Astrocyte (in vitro differentiated cells and primary cell): ENCODE results near the gene C12orf42. TPM values are rescaled to one million over a fixed set of nuclear protein-coding genes. Genes with fewer than 3 reads are reported as not detected.

Experiments used
- DNase-seq: peaks from one replicate; pipeline ENCODE4 v3.0.0-alpha.2; 2010; ENCODE audit warnings: low read depth
- FAIRE-seq: peaks from 2 replicates; lab custom pipeline; 2011; peaks lifted over from hg19 to GRCh38; lab: Jason Lieb, UNC
- H2AFZ ChIP-seq: 2 replicates; pipeline ENCODE4 v1.6.0; 2012; ENCODE audit warnings: low read depth, low read length, inconsistent platforms
- H3K27ac ChIP-seq: 2 replicates; pipeline ENCODE4 v1.5.1; 2011; ENCODE audit warnings: low read depth, low read length, inconsistent platforms
- H3K27me3 ChIP-seq: 2 replicates; pipeline ENCODE4 v1.6.0; 2011; ENCODE audit warnings: low read length, inconsistent platforms; ENCODE audit not compliant: insufficient read depth
- H3K36me3 ChIP-seq: 2 replicates; pipeline ENCODE4 v1.5.1; 2011; ENCODE audit warnings: low read length, inconsistent platforms; ENCODE audit not compliant: insufficient read depth
- H3K4me1 ChIP-seq: 2 replicates; pipeline ENCODE4 v1.5.1; 2011; ENCODE audit warnings: low read length, inconsistent platforms; ENCODE audit not compliant: insufficient read depth
- H3K4me2 ChIP-seq: 2 replicates; pipeline ENCODE4 v1.6.0; 2012; ENCODE audit warnings: low read length, inconsistent platforms
- H3K4me3 ChIP-seq: 2 replicates; pipeline ENCODE4 v1.5.1; 2011; ENCODE audit warnings: low read depth, mild to moderate bottlenecking, low read length, inconsistent platforms; ENCODE audit not compliant: insufficient read depth
- H3K79me2 ChIP-seq: 2 replicates; pipeline ENCODE4 v1.6.0; 2012; ENCODE audit warnings: mild to moderate bottlenecking, low read length, inconsistent platforms; ENCODE audit not compliant: insufficient read depth
- H3K9ac ChIP-seq: 2 replicates; pipeline ENCODE4 v1.6.0; 2012; ENCODE audit warnings: mild to moderate bottlenecking, low read length, inconsistent platforms
- H3K9me3 ChIP-seq: 2 replicates; pipeline ENCODE4 v1.5.1; 2012; ENCODE audit warnings: low read depth, mild to moderate bottlenecking, low read length, inconsistent platforms; ENCODE audit not compliant: insufficient read depth
- H4K20me1 ChIP-seq: 2 replicates; pipeline ENCODE4 v1.6.0; 2012; ENCODE audit warnings: low read length, inconsistent platforms; ENCODE audit not compliant: insufficient read depth
- H3K27ac Mint-ChIP-seq: one replicate; pipeline ENCODE4 v1.8.0; 2021; ENCODE audit warnings: mild to moderate bottlenecking, mixed read lengths; ENCODE audit not compliant: unreplicated experiment
- H3K27me3 Mint-ChIP-seq: one replicate; pipeline ENCODE4 v1.8.0; 2021; ENCODE audit warnings: low read depth, mixed read lengths; ENCODE audit not compliant: unreplicated experiment
- H3K36me3 Mint-ChIP-seq: one replicate; pipeline ENCODE4 v1.8.0; 2021; ENCODE audit warnings: low read depth, mixed read lengths; ENCODE audit not compliant: unreplicated experiment
- H3K4me1 Mint-ChIP-seq: one replicate; pipeline ENCODE4 v1.8.0; 2021; ENCODE audit warnings: low read depth, mixed read lengths; ENCODE audit not compliant: unreplicated experiment
- H3K4me3 Mint-ChIP-seq: one replicate; pipeline ENCODE4 v1.8.0; 2021; ENCODE audit warnings: mild to moderate bottlenecking, moderate library complexity, mixed read lengths; ENCODE audit not compliant: unreplicated experiment
- H3K9me3 Mint-ChIP-seq: one replicate; pipeline ENCODE4 v1.8.0; 2021; ENCODE audit warnings: mild to moderate bottlenecking, mixed read lengths; ENCODE audit not compliant: unreplicated experiment
- EZH2 ChIP-seq: IDR thresholded peaks from 2 replicates; pipeline ENCODE4 v1.6.1; 2012; ENCODE audit warnings: mild to moderate bottlenecking, low read length, inconsistent platforms; ENCODE audit not compliant: insufficient read depth
- total RNA-seq: library from RNA; stranded (reverse); gene quantifications from 2 replicates; pipeline ENCODE4 v1.2.1, GENCODE V29; 2021
- TF ChIP-seq, protein P1 (sequence below): IDR thresholded peaks from 2 replicates; pipeline ENCODE4 v1.5.1; 2011; ENCODE audit warnings: low read depth, mild to moderate bottlenecking, inconsistent platforms, low read length, moderate library complexity; ENCODE audit not compliant: insufficient read depth

Gene C12orf42
- total RNA-seq, 1 donor from 2014 or later: not detected

DNA sequence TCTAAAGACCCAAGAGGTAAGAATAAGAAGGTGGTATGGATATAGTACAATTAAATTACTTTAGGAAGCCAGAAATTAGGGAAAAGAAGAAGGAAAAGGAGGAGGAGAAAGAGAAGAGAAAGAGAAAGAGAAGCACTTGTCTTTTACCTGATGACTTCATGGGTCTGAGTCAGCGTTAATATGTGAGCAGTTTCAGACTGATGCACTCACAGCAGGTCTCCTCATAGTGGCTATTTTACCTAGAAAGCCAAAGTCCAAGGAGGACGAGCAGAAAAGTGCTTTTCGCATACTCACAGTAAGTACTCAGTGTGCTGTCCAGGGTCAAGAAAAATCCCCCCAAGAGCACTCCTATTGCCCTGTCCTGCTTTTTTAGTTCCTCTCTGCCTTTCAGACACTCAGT is 222.1 kb downstream of the C12orf42 start:
- DNase-seq: no peak
- TF ChIP-seq, protein P1, sequence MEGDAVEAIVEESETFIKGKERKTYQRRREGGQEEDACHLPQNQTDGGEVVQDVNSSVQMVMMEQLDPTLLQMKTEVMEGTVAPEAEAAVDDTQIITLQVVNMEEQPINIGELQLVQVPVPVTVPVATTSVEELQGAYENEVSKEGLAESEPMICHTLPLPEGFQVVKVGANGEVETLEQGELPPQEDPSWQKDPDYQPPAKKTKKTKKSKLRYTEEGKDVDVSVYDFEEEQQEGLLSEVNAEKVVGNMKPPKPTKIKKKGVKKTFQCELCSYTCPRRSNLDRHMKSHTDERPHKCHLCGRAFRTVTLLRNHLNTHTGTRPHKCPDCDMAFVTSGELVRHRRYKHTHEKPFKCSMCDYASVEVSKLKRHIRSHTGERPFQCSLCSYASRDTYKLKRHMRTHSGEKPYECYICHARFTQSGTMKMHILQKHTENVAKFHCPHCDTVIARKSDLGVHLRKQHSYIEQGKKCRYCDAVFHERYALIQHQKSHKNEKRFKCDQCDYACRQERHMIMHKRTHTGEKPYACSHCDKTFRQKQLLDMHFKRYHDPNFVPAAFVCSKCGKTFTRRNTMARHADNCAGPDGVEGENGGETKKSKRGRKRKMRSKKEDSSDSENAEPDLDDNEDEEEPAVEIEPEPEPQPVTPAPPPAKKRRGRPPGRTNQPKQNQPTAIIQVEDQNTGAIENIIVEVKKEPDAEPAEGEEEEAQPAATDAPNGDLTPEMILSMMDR: no peak
- no peak for TF ChIP-seq EZH2
- Histone ChIP-seq H3K9ac (no peak overlapping the region), H3K27me3 (no peaks in the 10 kb centered on the region), H3K4me3 (no peak overlapping the region), H3K36me3 (no peaks in the 10 kb centered on the region), H2AFZ (no peak overlapping the region), H4K20me1 (no peaks in the 10 kb centered on the region), H3K27ac (no peak overlapping the region), H3K9me3 (no peaks in the 10 kb centered on the region), H3K4me2 (no peak overlapping the region), H3K4me1 (no peaks in the 10 kb centered on the region), H3K79me2 (no peaks in the 10 kb centered on the region)
- Mint-ChIP-seq H3K9me3 (no peaks in the 10 kb centered on the region), H3K4me1 (peaks cover 21% of the 10 kb centered on the region), H3K27ac (no peak overlapping the region), H3K27me3 (no peaks in the 10 kb centered on the region), H3K4me3 (no peak overlapping the region), H3K36me3 (no peaks in the 10 kb centered on the region)
- no peak for FAIRE-seq

DNA sequence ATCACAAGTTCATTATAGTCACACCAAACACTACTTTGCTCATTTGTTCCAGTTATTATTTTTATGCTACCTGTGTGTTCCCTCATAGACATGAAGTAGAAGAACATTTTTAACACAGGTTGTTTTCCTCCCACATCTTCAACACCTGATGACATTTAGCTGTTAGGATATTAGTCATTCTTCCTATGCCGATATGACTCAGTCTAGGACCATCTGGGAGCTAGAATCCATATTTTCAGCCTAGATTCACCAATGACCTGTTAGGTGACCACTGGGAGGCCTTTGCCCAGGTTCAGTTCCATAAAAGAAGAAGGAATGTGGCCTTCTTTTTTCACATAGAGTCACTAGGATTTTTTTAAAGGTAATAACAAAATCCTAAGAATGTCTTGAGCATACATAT is 222.8 kb downstream of the C12orf42 start:
- Mint-ChIP-seq H3K4me1 (peaks cover 21% of the 10 kb centered on the region), H3K27ac (no peak overlapping the region), H3K27me3 (no peaks in the 10 kb centered on the region), H3K4me3 (no peak overlapping the region), H3K36me3 (no peaks in the 10 kb centered on the region), H3K9me3 (no peaks in the 10 kb centered on the region)
- no peak for FAIRE-seq
- DNase-seq: peak; percentile 1
- no peaks in the 10 kb centered on the region for H4K20me1 ChIP-seq
- H3K27ac ChIP-seq: no peak overlapping the region
- no peak overlapping the region for H3K9ac ChIP-seq
- H3K9me3 ChIP-seq: no peaks in the 10 kb centered on the region
- H2AFZ ChIP-seq: no peak overlapping the region
- H3K4me3 ChIP-seq: no peak overlapping the region
- no peaks in the 10 kb centered on the region for H3K27me3 ChIP-seq
- H3K36me3 ChIP-seq: no peaks in the 10 kb centered on the region
- H3K4me1 ChIP-seq: no peaks in the 10 kb centered on the region
- no peak overlapping the region for H3K4me2 ChIP-seq
- no peaks in the 10 kb centered on the region for H3K79me2 ChIP-seq
- TF ChIP-seq, protein P1: no peak

DNA sequence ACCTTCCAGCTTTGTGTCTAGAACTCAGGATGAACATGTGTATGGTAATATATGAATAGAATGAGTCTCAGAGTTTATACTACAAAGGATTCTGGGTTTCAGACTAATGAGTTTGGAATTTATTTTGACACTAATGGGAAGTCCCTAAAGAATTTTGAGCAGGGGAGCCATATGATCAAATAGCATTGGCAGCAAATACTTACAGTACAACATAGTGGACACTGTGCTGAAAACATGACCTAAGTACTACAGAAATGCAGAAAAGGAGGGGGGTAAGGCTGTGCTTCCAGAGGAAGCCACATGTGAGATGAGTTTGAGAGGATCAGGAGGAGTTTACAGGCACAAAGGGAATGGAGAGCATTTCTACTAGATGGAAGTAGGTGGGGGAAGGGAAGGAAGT is 225.8 kb downstream of the C12orf42 start:
- no peaks in the 10 kb centered on the region for H3K9me3 ChIP-seq
- Mint-ChIP-seq H3K36me3 (no peaks in the 10 kb centered on the region), H3K4me3 (no peak overlapping the region), H3K9me3 (no peaks in the 10 kb centered on the region), H3K27me3 (no peaks in the 10 kb centered on the region), H3K4me1 (peaks cover 21% of the 10 kb centered on the region), H3K27ac (no peak overlapping the region)
- TF ChIP-seq, protein P1: no peak
- TF ChIP-seq EZH2: no peak
- H2AFZ ChIP-seq: no peak overlapping the region
- H3K9ac ChIP-seq: no peak overlapping the region
- no peak for FAIRE-seq
- DNase-seq: peak; percentile 72
- H3K27me3 ChIP-seq: no peaks in the 10 kb centered on the region
- no peak overlapping the region for H3K4me3 ChIP-seq
- H3K36me3 ChIP-seq: no peaks in the 10 kb centered on the region
- no peaks in the 10 kb centered on the region for H4K20me1 ChIP-seq
- H3K4me2 ChIP-seq: no peak overlapping the region
- no peaks in the 10 kb centered on the region for H3K4me1 ChIP-seq
- no peak overlapping the region for H3K27ac ChIP-seq
- H3K79me2 ChIP-seq: no peaks in the 10 kb centered on the region
